K562 (cell line): Measurements from ENCODE around the gene AANAT. TPM values are rescaled to one million over a fixed set of nuclear protein-coding genes. Genes with fewer than 3 reads are reported as not detected.

ENCODE experiments used
- CREB1 ChIP-seq, 2 experiments: sonication (generic) in 1 of 2; formaldehyde crosslinking in 1 of 2; IDR thresholded peaks; 2 replicates each; pipeline versions ENCODE4 v1.6.1 to v1.8.0; 2012 to 2022; ENCODE audit warnings: inconsistent platforms in 1 of 2, mild to moderate bottlenecking in 1 of 2, missing genetic modification reagents in 1 of 2, moderate library complexity in 1 of 2
- CXXC5 ChIP-seq: fragments of 250-450 bp; sonication (Bioruptor Pico); IDR thresholded peaks from 2 replicates; pipeline ENCODE4 v1.8.0; 2022; ENCODE audit warnings: inconsistent platforms, mild to moderate bottlenecking, moderate library complexity
- GABPB1 ChIP-seq: sonication (generic); formaldehyde crosslinking; IDR thresholded peaks from 2 replicates; pipeline ENCODE4 v1.8.0; 2022; ENCODE audit warnings: mild to moderate bottlenecking, missing genetic modification reagents
- KAT7 ChIP-seq: sonication (generic); formaldehyde crosslinking; IDR thresholded peaks from 2 replicates; pipeline ENCODE4 v1.8.0; 2022; ENCODE audit warnings: missing genetic modification reagents, mild to moderate bottlenecking, borderline replicate concordance
- KDM1A ChIP-seq, 2 experiments: fragments of 450-650 bp; IDR thresholded peaks; 2 replicates each; pipeline ENCODE4 v1.6.1; 2016; ENCODE audit warnings: mild to moderate bottlenecking in 2 of 2
- MAX ChIP-seq: sonication (generic); formaldehyde crosslinking; IDR thresholded peaks from 2 replicates; pipeline ENCODE4 v1.9.0; 2022; ENCODE audit warnings: mild to moderate bottlenecking, missing genetic modification reagents
- SPI1 ChIP-seq: IDR thresholded peaks from 2 replicates; pipeline ENCODE4 v1.6.1; 2011; ENCODE audit warnings: low read depth, low read length, control low read depth, borderline replicate concordance
- TAF15 ChIP-seq: fragments of 200-400 bp; formaldehyde crosslinking; IDR thresholded peaks from 2 replicates; pipeline ENCODE4 v1.6.1; 2017; ENCODE audit warnings: mild to moderate bottlenecking, low read depth, low read length, moderate library complexity
- TBP ChIP-seq: optimal IDR thresholded peaks from 2 replicates; pipeline ENCODE3; 2011; ENCODE audit warnings: low read depth, low read length, improper control_type of control experiment
- TSHZ1 ChIP-seq: fragments of 250-450 bp; sonication (Bioruptor Pico); IDR thresholded peaks from 2 replicates; pipeline ENCODE4 v1.4.0; 2020; ENCODE audit warnings: mild to moderate bottlenecking, moderate library complexity
- ZNF282 ChIP-seq: sonication (generic); formaldehyde crosslinking; IDR thresholded peaks from 2 replicates; pipeline ENCODE4 v1.8.1; 2023; ENCODE audit warnings: missing genetic modification reagents
- ZNF3 ChIP-seq: fragments of 250-450 bp; sonication (Bioruptor Pico); IDR thresholded peaks from 2 replicates; pipeline ENCODE4 v1.5.0; 2021; ENCODE audit warnings: mild to moderate bottlenecking, moderate library complexity
- ZNF644 ChIP-seq: fragments of 200-800 bp; sonication (Bioruptor generic); IDR thresholded peaks from 2 replicates; pipeline ENCODE4 v1.6.1; 2016; ENCODE audit warnings: low read depth, missing genetic modification characterization, missing compliant biosample characterization
- polyA plus RNA-seq, 8 experiments: library from polyadenylated mRNA; depleted of rRNA in 4 of 8; stranded (reverse) in 5 of 8; unstranded in 3 of 8; fragments of >200 nt; fragmentation: Nextera tagmentation in 2 of 8; fragmentation: Illumina TruSeq in 1 of 8; extraction: Ambion mirVana in 2 of 8; extraction: Trizol in 1 of 8; gene quantifications; 2 replicates each; pipeline versions ENCODE4 v1.2.1 to v1.2.3, GENCODE V29; 2011 to 2014; ENCODE audit warnings: inconsistent platforms in 1 of 8, missing spikeins in 1 of 8
- total RNA-seq, 7 experiments: library from RNA; depleted of rRNA in 6 of 7; stranded (reverse); fragments of >200 nt in 6 of 7; fragmentation: Illumina TruSeq in 2 of 7; extraction: Trizol in 2 of 7; gene quantifications; 2 replicates each; pipeline versions ENCODE4 v1.2.1 to v1.2.3, GENCODE V29; 2011 to 2021; ENCODE audit warnings: low replicate concordance in 1 of 7
- TF ChIP-seq, protein P1 (sequence below), 2 experiments: fragments of 450-650 bp in 1 of 2; sonication (generic) in 1 of 2; formaldehyde crosslinking in 1 of 2; IDR thresholded peaks; 2 replicates each; pipeline versions ENCODE4 v1.7.1 to v1.9.0; 2016 to 2022; ENCODE audit warnings: inconsistent platforms in 1 of 2, mild to moderate bottlenecking in 1 of 2, missing genetic modification reagents in 1 of 2

Gene AANAT
- total and polyA plus RNA-seq, 9 of the 15 experiments (the other 6 are each of a cell fraction or from before 2014, with no cell fraction given) = not detected

DNA sequence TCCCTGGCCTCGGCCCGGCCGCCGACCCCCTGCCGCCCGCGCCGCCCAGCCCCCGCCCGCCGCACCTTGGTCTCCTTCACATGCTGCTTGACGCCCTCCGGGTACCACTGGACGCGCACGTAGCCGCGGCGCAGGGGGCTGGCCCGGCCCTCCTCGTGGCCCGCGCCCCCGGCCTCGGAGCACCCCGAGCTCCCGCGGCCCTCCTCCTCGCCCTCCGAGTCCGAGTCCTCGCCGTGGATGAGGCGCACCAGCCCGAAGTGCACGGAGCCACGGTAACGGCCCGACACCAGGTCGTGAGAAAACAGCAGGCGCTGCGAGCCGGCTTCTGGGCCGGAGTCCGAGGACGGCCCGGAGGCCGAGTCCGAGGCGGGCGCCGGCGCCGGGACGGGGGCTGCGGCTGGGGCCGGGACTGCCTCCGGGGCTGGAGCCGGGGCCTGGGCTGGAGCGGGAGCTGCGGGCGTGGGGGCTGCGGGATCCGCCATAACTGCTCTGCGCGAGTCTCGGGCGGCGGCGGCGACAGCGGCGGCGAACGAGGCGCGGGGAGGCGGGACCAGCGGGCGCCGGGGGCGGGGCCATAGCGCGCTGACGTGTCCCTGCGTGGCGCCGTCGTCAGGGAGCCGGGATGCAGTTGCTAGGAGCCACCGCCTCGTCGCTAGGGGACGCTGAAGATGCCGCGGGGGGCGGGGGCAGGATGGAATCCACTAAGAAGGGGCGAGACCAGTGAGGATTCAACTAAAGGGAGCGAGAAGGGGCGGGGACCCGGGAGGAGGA lies 14.6 kb upstream of the AANAT start, which contains the start of gene UBE2O (continued):
- TF ChIP-seq SPI1 (peak; percentile 24; the same call in 1 of the 2 replicates), KAT7 (CRISPR knock-in tag) (no peak), CREB1 (IDR thresholded peaks at IDR 0.05) (peak; percentile 86), CREB1 (CRISPR knock-in tag; IDR thresholded peaks at IDR 0.05) (peak; percentile 85), ZNF644 (tag) (no peak), TAF15 (no peak), ZNF282 (CRISPR knock-in tag) (0 out of 2 replicates have a peak, but pooled peaks have one; percentile 22), TBP (peak; percentile 70), KDM1A (IDR thresholded peaks at IDR 0.05) (peak; percentile 99), CXXC5 (peak; percentile 92), MAX (CRISPR knock-in tag) (peak; percentile 44; the same call in 1 of the 2 replicates), ZNF3 (CRISPR knock-in tag) (no peak), TSHZ1 (no peak), GABPB1 (CRISPR knock-in tag) (no peak)
- TF ChIP-seq, protein P1, sequence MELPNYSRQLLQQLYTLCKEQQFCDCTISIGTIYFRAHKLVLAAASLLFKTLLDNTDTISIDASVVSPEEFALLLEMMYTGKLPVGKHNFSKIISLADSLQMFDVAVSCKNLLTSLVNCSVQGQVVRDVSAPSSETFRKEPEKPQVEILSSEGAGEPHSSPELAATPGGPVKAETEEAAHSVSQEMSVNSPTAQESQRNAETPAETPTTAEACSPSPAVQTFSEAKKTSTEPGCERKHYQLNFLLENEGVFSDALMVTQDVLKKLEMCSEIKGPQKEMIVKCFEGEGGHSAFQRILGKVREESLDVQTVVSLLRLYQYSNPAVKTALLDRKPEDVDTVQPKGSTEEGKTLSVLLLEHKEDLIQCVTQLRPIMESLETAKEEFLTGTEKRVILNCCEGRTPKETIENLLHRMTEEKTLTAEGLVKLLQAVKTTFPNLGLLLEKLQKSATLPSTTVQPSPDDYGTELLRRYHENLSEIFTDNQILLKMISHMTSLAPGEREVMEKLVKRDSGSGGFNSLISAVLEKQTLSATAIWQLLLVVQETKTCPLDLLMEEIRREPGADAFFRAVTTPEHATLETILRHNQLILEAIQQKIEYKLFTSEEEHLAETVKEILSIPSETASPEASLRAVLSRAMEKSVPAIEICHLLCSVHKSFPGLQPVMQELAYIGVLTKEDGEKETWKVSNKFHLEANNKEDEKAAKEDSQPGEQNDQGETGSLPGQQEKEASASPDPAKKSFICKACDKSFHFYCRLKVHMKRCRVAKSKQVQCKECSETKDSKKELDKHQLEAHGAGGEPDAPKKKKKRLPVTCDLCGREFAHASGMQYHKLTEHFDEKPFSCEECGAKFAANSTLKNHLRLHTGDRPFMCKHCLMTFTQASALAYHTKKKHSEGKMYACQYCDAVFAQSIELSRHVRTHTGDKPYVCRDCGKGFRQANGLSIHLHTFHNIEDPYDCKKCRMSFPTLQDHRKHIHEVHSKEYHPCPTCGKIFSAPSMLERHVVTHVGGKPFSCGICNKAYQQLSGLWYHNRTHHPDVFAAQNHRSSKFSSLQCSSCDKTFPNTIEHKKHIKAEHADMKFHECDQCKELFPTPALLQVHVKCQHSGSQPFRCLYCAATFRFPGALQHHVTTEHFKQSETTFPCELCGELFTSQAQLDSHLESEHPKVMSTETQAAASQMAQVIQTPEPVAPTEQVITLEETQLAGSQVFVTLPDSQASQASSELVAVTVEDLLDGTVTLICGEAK (IDR thresholded peaks at IDR 0.05) = peak; percentile 60; the same call in 1 of the 2 replicates
- TF ChIP-seq, protein P1 (CRISPR knock-in tag; IDR thresholded peaks at IDR 0.05) = no peak
